Prostate gland (tissue), 2 donors: ENCODE results near the gene CDC42BPB. TPM values are rescaled to one million over a fixed set of nuclear protein-coding genes. Genes with fewer than 3 reads are reported as not detected.

ENCODE experiments used
- DNase-seq: peaks from one replicate; pipeline ENCODE4 v3.0.0-alpha.2; 2019; ENCODE audit warnings: low spot score
- H3K27ac ChIP-seq, 2 donors: fragments of 200-600 bp; sonication (generic); 2 replicates each; pipeline ENCODE4 v1.5.1; 2017 to 2019
- H3K27me3 ChIP-seq: fragments of 200-600 bp; sonication (generic); replicated peaks from 2 replicates; pipeline ENCODE4 v1.5.1; 2019; ENCODE audit not compliant: insufficient read depth
- H3K36me3 ChIP-seq, 2 donors: fragments of 200-600 bp; sonication (generic); 1 replicate in 1 of 2; 2 replicates in 1 of 2; pipeline versions ENCODE4 v1.5.1 to v1.8.1; 2017 to 2019
- H3K4me1 ChIP-seq: fragments of 200-600 bp; sonication (generic); replicated peaks from 2 replicates; pipeline ENCODE4 v1.5.1; 2019
- H3K4me3 ChIP-seq, 2 donors: fragments of 200-600 bp; sonication (generic); 2 replicates each; pipeline ENCODE4 v1.5.1; 2017 to 2019
- H3K9me3 ChIP-seq: fragments of 200-600 bp; sonication (generic); 2 replicates; pipeline ENCODE4 v1.5.1; 2017
- POLR2A ChIP-seq: fragments of 450-650 bp; IDR thresholded peaks from one replicate; pipeline ENCODE4 v1.6.1; 2016; ENCODE audit warnings: antibody characterized with exemption, mild to moderate bottlenecking
- POLR2AphosphoS5 ChIP-seq: sonication (generic); formaldehyde crosslinking; IDR thresholded peaks from one replicate; pipeline ENCODE4 v1.6.1; 2017; ENCODE audit warnings: antibody characterized with exemption
- WGBS: methylation state at CpG from one replicate; pipeline ENCODE4 v1.1.5; 2018; 5-methylcytosine and 5-hydroxymethylcytosine counted together
- intact Hi-C: fragments of 100-400 bp; cut with DNase I; formaldehyde crosslinking; loops from one replicate; pipeline ENCODE4 v1.14.2; 2022
- total RNA-seq, 2 donors: library from RNA; depleted of rRNA; stranded (reverse); fragments of >200 nt; gene quantifications; one replicate each; pipeline ENCODE4 v1.1.0, GENCODE V29; 2016
- TF ChIP-seq, protein P1 (sequence below), 4 experiments: fragments of 200-600 bp in 2 of 4; fragments of 450-650 bp in 2 of 4; sonication (generic) in 2 of 4; IDR thresholded peaks; 1 replicate in 3 of 4; 2 replicates in 1 of 4; pipeline ENCODE4 v1.5.1; 2016 to 2019; ENCODE audit warnings: antibody characterized with exemption in 4 of 4, mild to moderate bottlenecking in 2 of 4, moderate library complexity in 2 of 4

Gene CDC42BPB
- total RNA-seq, 2 donors from 2014 or later, result 78.9 to 172 TPM

GRCh38 chr14:102944448-102945330, 112.7 kb downstream of the CDC42BPB start:
- Histone ChIP-seq H3K27ac (no peak overlapping the region), H3K9me3 (no peaks in the 10 kb centered on the region), H3K27me3 (no peaks in the 10 kb centered on the region), H3K36me3 (peaks cover 10 to 27% of the 10 kb centered on the region in 2 donors), H3K4me1 (peaks cover 12% of the 10 kb centered on the region), H3K4me3 (no peak overlapping the region)
- 93% methylated on average over 36 of the region's 36 CpGs for WGBS
- TF ChIP-seq POLR2A (no peak), POLR2AphosphoS5 (no peak)
- TF ChIP-seq, protein P1, sequence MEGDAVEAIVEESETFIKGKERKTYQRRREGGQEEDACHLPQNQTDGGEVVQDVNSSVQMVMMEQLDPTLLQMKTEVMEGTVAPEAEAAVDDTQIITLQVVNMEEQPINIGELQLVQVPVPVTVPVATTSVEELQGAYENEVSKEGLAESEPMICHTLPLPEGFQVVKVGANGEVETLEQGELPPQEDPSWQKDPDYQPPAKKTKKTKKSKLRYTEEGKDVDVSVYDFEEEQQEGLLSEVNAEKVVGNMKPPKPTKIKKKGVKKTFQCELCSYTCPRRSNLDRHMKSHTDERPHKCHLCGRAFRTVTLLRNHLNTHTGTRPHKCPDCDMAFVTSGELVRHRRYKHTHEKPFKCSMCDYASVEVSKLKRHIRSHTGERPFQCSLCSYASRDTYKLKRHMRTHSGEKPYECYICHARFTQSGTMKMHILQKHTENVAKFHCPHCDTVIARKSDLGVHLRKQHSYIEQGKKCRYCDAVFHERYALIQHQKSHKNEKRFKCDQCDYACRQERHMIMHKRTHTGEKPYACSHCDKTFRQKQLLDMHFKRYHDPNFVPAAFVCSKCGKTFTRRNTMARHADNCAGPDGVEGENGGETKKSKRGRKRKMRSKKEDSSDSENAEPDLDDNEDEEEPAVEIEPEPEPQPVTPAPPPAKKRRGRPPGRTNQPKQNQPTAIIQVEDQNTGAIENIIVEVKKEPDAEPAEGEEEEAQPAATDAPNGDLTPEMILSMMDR (IDR thresholded peaks at IDR 0.05), result no peak
- DNase-seq, result no peak
- intact Hi-C loops, result no loop called here

- TF ChIP-seq, protein P1 (IDR thresholded peaks at IDR 0.05), result no peak
- TF ChIP-seq POLR2AphosphoS5 (no peak), POLR2A (no peak)
- H3K4me3 ChIP-seq, result no peak overlapping the region
- no peak for DNase-seq
- H3K4me1 ChIP-seq, result peaks cover 7% of the 10 kb centered on the region
- 98% methylated on average over 15 of the region's 15 CpGs for WGBS
- no peaks in the 10 kb centered on the region for H3K27me3 ChIP-seq
- intact Hi-C loops, result no loop called here
- no peaks in the 10 kb centered on the region for H3K9me3 ChIP-seq
- H3K27ac ChIP-seq, result no peak overlapping the region
- H3K36me3 ChIP-seq, result peaks cover 10 to 27% of the 10 kb centered on the region in 2 donors
These were observed 113.4 kb downstream of the CDC42BPB start for GRCh38 chr14:102943979-102944378.

DNA sequence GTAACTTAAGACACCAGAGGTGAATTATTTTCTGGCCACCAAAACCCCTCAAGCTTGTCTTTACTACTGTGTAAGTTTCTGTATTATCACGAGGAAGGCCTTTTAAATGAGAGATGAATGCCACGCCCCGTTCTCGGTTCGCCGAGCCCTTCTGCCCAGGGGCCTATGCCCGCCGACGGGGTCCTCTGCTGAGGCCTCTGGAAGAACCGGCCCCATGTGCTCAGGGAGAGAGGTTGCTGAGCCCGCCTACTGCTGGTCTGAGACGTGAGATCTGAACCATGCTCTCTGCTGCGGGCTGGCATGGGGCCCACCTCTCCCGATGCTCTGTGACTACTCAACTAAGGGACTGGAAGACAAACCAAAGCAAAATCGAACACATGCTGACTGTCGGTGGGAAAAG, 113.9 kb downstream of the CDC42BPB start:
- H3K9me3 ChIP-seq, result no peaks in the 10 kb centered on the region
- no peak overlapping the region for H3K4me3 ChIP-seq
- peaks cover 10 to 27% of the 10 kb centered on the region in 2 donors for H3K36me3 ChIP-seq
- WGBS, result 84% methylated on average over 16 of the region's 16 CpGs
- no peak for TF ChIP-seq POLR2A
- no peak for TF ChIP-seq POLR2AphosphoS5
- TF ChIP-seq, protein P1 (IDR thresholded peaks at IDR 0.05), result no peak
- H3K4me1 ChIP-seq, result peaks cover 5% of the 10 kb centered on the region
- intact Hi-C loops, result no loop called here
- no peak overlapping the region for H3K27ac ChIP-seq
- H3K27me3 ChIP-seq, result no peaks in the 10 kb centered on the region
- DNase-seq, result no peak

DNA sequence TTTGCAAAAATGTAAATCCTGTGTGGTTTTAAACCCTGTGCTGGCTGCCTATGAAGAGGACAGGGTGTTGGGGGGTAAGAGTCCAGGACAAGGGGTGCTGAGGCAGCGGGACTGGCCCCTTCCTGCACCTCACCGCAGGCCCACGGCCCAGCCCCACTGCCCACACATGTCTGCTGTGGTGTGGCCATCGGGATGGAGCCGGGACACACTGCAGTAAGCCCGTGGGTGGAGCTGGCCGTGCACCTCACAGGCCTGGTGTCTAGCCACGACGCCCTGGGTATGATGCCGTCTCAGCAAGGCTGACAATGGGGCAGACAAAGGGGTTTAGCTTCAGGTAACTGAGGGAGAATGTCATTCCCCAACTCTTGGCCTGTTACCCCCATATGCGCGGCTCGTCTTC, 115.3 kb downstream of the CDC42BPB start:
- H3K36me3 ChIP-seq, result peaks cover 10 to 23% of the 10 kb centered on the region in 2 donors
- H3K4me1 ChIP-seq, result peaks cover 5% of the 10 kb centered on the region
- H3K9me3 ChIP-seq, result no peaks in the 10 kb centered on the region
- intact Hi-C loops, result no loop called here
- no peaks in the 10 kb centered on the region for H3K27me3 ChIP-seq
- DNase-seq, result no peak
- 94% methylated on average over 13 of the region's 13 CpGs for WGBS
- no peak overlapping the region for H3K27ac ChIP-seq
- TF ChIP-seq, protein P1 (IDR thresholded peaks at IDR 0.05), result no peak
- TF ChIP-seq POLR2AphosphoS5 (no peak), POLR2A (no peak)
- H3K4me3 ChIP-seq, result no peak overlapping the region
